ENCODE results near the gene KDM3A.
A peak's percentile ranks its signal among the peaks of the same experiment; 100 is the strongest.

Gene KDM3A

GRCh38 chr2:86440631-86441391 lies at the start of gene KDM3A:
KDM3A (plus strand) TSS chr2:86441371; CDS start chr2:86442048, 677 bp downstream.
- DNase-seq (ENCODE audit: low read depth), result peak; percentile 99

- no peak for DNase-seq (ENCODE audit: low read depth)
Observed at GRCh38 chr2:86392873-86393518, 48.2 kb upstream of the KDM3A start.

- no peak for DNase-seq (ENCODE audit: low read depth)
Observed at GRCh38 chr2:86393521-86394491, 47.4 kb upstream of the KDM3A start.

GRCh38 chr2:86396291-86396785 lies 44.8 kb upstream of the KDM3A start:
- no peak for DNase-seq (ENCODE audit: low read depth)

GRCh38 chr2:86397986-86398385 lies 43.2 kb upstream of the KDM3A start:
- no peak for DNase-seq (ENCODE audit: low read depth)

GRCh38 chr2:86398500-86399474 lies 42.4 kb upstream of the KDM3A start:
- no peak for DNase-seq (ENCODE audit: low read depth)

- DNase-seq (ENCODE audit: low read depth), result no peak
Observed at GRCh38 chr2:86400321-86400720, 40.9 kb upstream of the KDM3A start.

- no peak for DNase-seq (ENCODE audit: low read depth)
Observed at GRCh38 chr2:86410581-86410980, 30.6 kb upstream of the KDM3A start.

- no peak for DNase-seq (ENCODE audit: low read depth)
Observed at GRCh38 chr2:86411396-86411795, 29.8 kb upstream of the KDM3A start.

GRCh38 chr2:86412007-86412406 lies 29.2 kb upstream of the KDM3A start:
- no peak for DNase-seq (ENCODE audit: low read depth)

- DNase-seq (ENCODE audit: low read depth), result no peak
Observed at GRCh38 chr2:86413296-86414094, 27.7 kb upstream of the KDM3A start.

- DNase-seq (ENCODE audit: low read depth), result no peak
Observed at GRCh38 chr2:86414996-86415395, 26.2 kb upstream of the KDM3A start.

GRCh38 chr2:86416146-86416545 lies 25.0 kb upstream of the KDM3A start:
- DNase-seq (ENCODE audit: low read depth), result no peak

- DNase-seq (ENCODE audit: low read depth), result no peak
Observed at GRCh38 chr2:86417961-86418360, 23.2 kb upstream of the KDM3A start.

GRCh38 chr2:86420913-86421312 lies 20.3 kb upstream of the KDM3A start:
- DNase-seq (ENCODE audit: low read depth), result no peak

GRCh38 chr2:86426271-86426670 lies 14.9 kb upstream of the KDM3A start:
- no peak for DNase-seq (ENCODE audit: low read depth)

- no peak for DNase-seq (ENCODE audit: low read depth)
Observed at GRCh38 chr2:86429335-86429734, 11.8 kb upstream of the KDM3A start.

GRCh38 chr2:86430368-86430767 lies 10.8 kb upstream of the KDM3A start:
- no peak for DNase-seq (ENCODE audit: low read depth)

GRCh38 chr2:86433137-86433536 lies 8.0 kb upstream of the KDM3A start:
- no peak for DNase-seq (ENCODE audit: low read depth)

GRCh38 chr2:86434290-86434689 lies 6.9 kb upstream of the KDM3A start:
- no peak for DNase-seq (ENCODE audit: low read depth)
